K562 (cell line): ENCODE results near the gene PDLIM5. TPM values are rescaled to one million over a fixed set of nuclear protein-coding genes. Genes with fewer than 3 reads are reported as not detected.

Experiments
- BCLAF1 ChIP-seq, 2 experiments: fragments of 450-650 bp in 1 of 2; IDR thresholded peaks; 2 replicates each; pipeline ENCODE4 v1.6.1; 2011 to 2017; ENCODE audit warnings: low read depth in 2 of 2, antibody characterized with exemption in 1 of 2, borderline replicate concordance in 1 of 2, low read length in 1 of 2, mild to moderate bottlenecking in 1 of 2, mixed read lengths in 1 of 2; ENCODE audit not compliant: control insufficient read depth in 1 of 2
- BRD9 ChIP-seq: fragments of 450-650 bp; IDR thresholded peaks from 2 replicates; pipeline ENCODE4 v1.6.1; 2018; ENCODE audit warnings: low read depth; ENCODE audit not compliant: partially characterized antibody
- FOXA1 ChIP-seq: fragments of 450-650 bp; IDR thresholded peaks from 2 replicates; pipeline ENCODE4 v1.6.1; 2016; ENCODE audit warnings: mild to moderate bottlenecking, borderline replicate concordance
- GTF2E2 ChIP-seq: fragments of 200-800 bp; sonication (Bioruptor generic); IDR thresholded peaks from 2 replicates; pipeline ENCODE4 v1.6.1; 2016; ENCODE audit warnings: missing genetic modification characterization, missing compliant biosample characterization
- HDAC3 ChIP-seq: fragments of 450-650 bp; IDR thresholded peaks from 2 replicates; pipeline ENCODE4 v1.6.1; 2018; ENCODE audit warnings: borderline replicate concordance, mild to moderate bottlenecking, moderate library complexity; ENCODE audit not compliant: partially characterized antibody
- HDAC8 ChIP-seq: fragments of 450-650 bp; IDR thresholded peaks from 2 replicates; pipeline ENCODE4 v1.6.1; 2016; ENCODE audit warnings: mild to moderate bottlenecking, missing genetic modification characterization, moderate library complexity, missing compliant biosample characterization
- HMG20B ChIP-seq: fragments of 250-450 bp; sonication (Bioruptor Pico); IDR thresholded peaks from 2 replicates; pipeline ENCODE4 v1.5.0; 2021; ENCODE audit warnings: mild to moderate bottlenecking
- ID3 ChIP-seq, 2 experiments: fragments of 250-450 bp in 1 of 2; fragments of 450-650 bp in 1 of 2; sonication (Bioruptor Pico) in 1 of 2; IDR thresholded peaks; 2 replicates each; pipeline versions ENCODE4 v1.6.1 to v1.8.0; 2016 to 2021; ENCODE audit warnings: mild to moderate bottlenecking in 2 of 2, moderate library complexity in 2 of 2, missing compliant biosample characterization in 1 of 2, missing genetic modification characterization in 1 of 2
- PHB ChIP-seq: fragments of 250-450 bp; sonication (Bioruptor Pico); IDR thresholded peaks from 2 replicates; pipeline ENCODE4 v1.5.0; 2021
- RBBP5 ChIP-seq: fragments of 200-600 bp; sonication (generic); IDR thresholded peaks from 2 replicates; pipeline ENCODE4 v1.6.1; 2012; ENCODE audit warnings: borderline replicate concordance, mild to moderate bottlenecking, low read length, control low read depth, inconsistent platforms; ENCODE audit not compliant: insufficient read depth, poor library complexity, severe bottlenecking
- SMARCA5 ChIP-seq: fragments of 450-650 bp; IDR thresholded peaks from 2 replicates; pipeline ENCODE4 v1.6.1; 2016
- SMC3 ChIP-seq: conservative IDR thresholded peaks from 2 replicates; pipeline ENCODE4 v1.6.1; 2011; ENCODE audit warnings: low read depth, low read length, improper control_type of control experiment; ENCODE audit not compliant: insufficient read depth
- ZNF717 ChIP-seq: fragments of 250-450 bp; sonication (Bioruptor Pico); IDR thresholded peaks from 2 replicates; pipeline ENCODE4 v1.5.0; 2021
- ZNF77 ChIP-seq: fragments of 250-450 bp; sonication (Bioruptor Pico); IDR thresholded peaks from 2 replicates; pipeline ENCODE4 v1.5.0; 2020
- polyA plus RNA-seq, 8 experiments: library from polyadenylated mRNA; depleted of rRNA in 4 of 8; stranded (reverse) in 5 of 8; unstranded in 3 of 8; fragments of >200 nt; fragmentation: Nextera tagmentation in 2 of 8; fragmentation: Illumina TruSeq in 1 of 8; extraction: Ambion mirVana in 2 of 8; extraction: Trizol in 1 of 8; gene quantifications; 2 replicates each; pipeline versions ENCODE4 v1.2.1 to v1.2.3, GENCODE V29; 2011 to 2014; ENCODE audit warnings: inconsistent platforms in 1 of 8, missing spikeins in 1 of 8
- total RNA-seq, 7 experiments: library from RNA; depleted of rRNA in 6 of 7; stranded (reverse); fragments of >200 nt in 6 of 7; fragmentation: Illumina TruSeq in 2 of 7; extraction: Trizol in 2 of 7; gene quantifications; 2 replicates each; pipeline versions ENCODE4 v1.2.1 to v1.2.3, GENCODE V29; 2011 to 2021; ENCODE audit warnings: low replicate concordance in 1 of 7
- TF ChIP-seq, protein P1 (sequence below), 2 experiments: fragments of 450-650 bp in 1 of 2; sonication (generic) in 1 of 2; formaldehyde crosslinking; conservative IDR thresholded peaks; 2 replicates each; pipeline versions ENCODE4 v1.4.0 to v1.8.1; 2020 to 2022; ENCODE audit warnings: mild to moderate bottlenecking in 1 of 2, missing genetic modification reagents in 1 of 2
- TF ChIP-seq, protein P2 (sequence below): sonication (generic); formaldehyde crosslinking; IDR thresholded peaks from 2 replicates; pipeline ENCODE4 v1.8.0; 2022; ENCODE audit warnings: missing genetic modification reagents, mild to moderate bottlenecking, borderline replicate concordance
- TF ChIP-seq, protein P3 (sequence below): IDR thresholded peaks from 3 replicates; pipeline ENCODE4 v1.6.1; 2011; ENCODE audit warnings: borderline replicate concordance, mild to moderate bottlenecking; ENCODE audit not compliant: insufficient read length, insufficient read depth

PDLIM5 gene
- total and polyA plus RNA-seq, 9 of the 15 experiments (the other 6 are each of a cell fraction or from before 2014, with no cell fraction given): 36.9 to 127 (median 62.5) TPM

DNA sequence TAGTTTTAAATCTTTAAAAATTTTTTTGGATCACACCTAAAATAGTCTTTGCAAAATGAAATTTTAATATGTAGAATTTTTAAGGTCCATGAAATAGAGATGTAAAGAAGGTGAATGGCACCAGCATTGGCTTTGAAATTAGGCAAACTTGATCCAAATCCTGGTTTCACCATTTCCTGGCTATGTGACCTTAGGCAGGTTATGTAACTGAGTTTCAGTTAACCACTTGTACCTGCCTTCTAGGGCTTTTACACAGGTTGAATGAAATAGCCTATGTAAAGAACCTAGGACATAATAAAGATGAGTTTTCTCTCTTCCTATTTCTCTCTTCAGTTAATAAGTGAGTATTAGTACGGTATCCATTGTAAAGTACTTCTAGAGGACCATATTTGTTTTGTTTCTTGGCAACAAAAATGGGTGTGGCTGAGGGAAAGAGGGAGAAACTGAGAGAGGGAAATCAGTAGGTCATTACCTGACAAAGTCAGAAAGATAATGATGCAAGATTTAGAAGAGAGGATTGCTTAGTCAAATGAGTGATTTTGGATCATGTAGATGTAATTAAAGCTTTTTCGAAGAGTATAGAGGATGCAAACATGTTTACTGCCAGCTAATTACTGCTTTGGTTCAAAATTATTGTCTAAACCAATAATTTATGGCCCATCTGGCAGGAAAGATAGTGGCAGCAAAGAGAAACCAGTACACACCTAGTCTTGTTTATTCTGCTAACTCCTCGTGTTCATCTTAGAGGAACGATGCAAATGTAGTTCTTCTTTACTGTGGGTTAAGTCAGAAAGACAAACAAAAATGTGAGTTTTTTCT lies 81.9 kb downstream of the PDLIM5 start (continued):
- TF ChIP-seq FOXA1: 0 out of 2 replicates have a peak, but pooled peaks have one; percentile 19
- TF ChIP-seq BRD9: peak; percentile 42
- no peak for TF ChIP-seq BCLAF1 (IDR thresholded peaks at IDR 0.05; ENCODE audit: borderline replicate concordance in 1 of 2, control insufficient read depth in 1 of 2, low read depth in 2 of 2, low read length in 1 of 2)
- TF ChIP-seq, protein P1, sequence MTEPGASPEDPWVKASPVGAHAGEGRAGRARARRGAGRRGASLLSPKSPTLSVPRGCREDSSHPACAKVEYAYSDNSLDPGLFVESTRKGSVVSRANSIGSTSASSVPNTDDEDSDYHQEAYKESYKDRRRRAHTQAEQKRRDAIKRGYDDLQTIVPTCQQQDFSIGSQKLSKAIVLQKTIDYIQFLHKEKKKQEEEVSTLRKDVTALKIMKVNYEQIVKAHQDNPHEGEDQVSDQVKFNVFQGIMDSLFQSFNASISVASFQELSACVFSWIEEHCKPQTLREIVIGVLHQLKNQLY (CRISPR knock-in tag; conservative IDR thresholded peaks at IDR 0.05): no peak
- TF ChIP-seq GTF2E2 (tag): 0 out of 2 replicates have a peak, but pooled peaks have one; percentile 51
- TF ChIP-seq, protein P2, sequence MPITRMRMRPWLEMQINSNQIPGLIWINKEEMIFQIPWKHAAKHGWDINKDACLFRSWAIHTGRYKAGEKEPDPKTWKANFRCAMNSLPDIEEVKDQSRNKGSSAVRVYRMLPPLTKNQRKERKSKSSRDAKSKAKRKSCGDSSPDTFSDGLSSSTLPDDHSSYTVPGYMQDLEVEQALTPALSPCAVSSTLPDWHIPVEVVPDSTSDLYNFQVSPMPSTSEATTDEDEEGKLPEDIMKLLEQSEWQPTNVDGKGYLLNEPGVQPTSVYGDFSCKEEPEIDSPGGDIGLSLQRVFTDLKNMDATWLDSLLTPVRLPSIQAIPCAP: no peak
- TF ChIP-seq SMARCA5: no peak
- TF ChIP-seq PHB (CRISPR knock-in tag): no peak
- TF ChIP-seq, protein P3, sequence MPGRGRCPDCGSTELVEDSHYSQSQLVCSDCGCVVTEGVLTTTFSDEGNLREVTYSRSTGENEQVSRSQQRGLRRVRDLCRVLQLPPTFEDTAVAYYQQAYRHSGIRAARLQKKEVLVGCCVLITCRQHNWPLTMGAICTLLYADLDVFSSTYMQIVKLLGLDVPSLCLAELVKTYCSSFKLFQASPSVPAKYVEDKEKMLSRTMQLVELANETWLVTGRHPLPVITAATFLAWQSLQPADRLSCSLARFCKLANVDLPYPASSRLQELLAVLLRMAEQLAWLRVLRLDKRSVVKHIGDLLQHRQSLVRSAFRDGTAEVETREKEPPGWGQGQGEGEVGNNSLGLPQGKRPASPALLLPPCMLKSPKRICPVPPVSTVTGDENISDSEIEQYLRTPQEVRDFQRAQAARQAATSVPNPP: no peak
- TF ChIP-seq ID3 (CRISPR knock-in tag; IDR thresholded peaks at IDR 0.05): no peak
- 0 out of 2 replicates have a peak, but pooled peaks have one; percentile 31 for TF ChIP-seq ID3 (tag; IDR thresholded peaks at IDR 0.05)
- TF ChIP-seq HDAC3: peak; percentile 41
- TF ChIP-seq SMC3: no peak
- TF ChIP-seq ZNF717 (CRISPR knock-in tag): no peak
- peak; percentile 16 for TF ChIP-seq RBBP5
- no peak for TF ChIP-seq ZNF77 (CRISPR knock-in tag)
- no peak for TF ChIP-seq HMG20B (CRISPR knock-in tag)
- no peak for TF ChIP-seq HDAC8 (tag)
